GM13976 (cell line): ENCODE results near the gene NLRX1.
"Not testable (repeated sequence)": the region's sequence is repeated elsewhere in the genome, so short reads cannot be mapped to it uniquely, and the experiment has no call there.

ENCODE experiments used
- DNase-seq: peaks from one replicate; pipeline ENCODE4 v3.0.0; 2012; ENCODE audit warnings: low spot score
- CTCF ChIP-seq: IDR thresholded peaks from 2 replicates; pipeline ENCODE4 v1.5.1; 2012; ENCODE audit warnings: borderline replicate concordance, mild to moderate bottlenecking; ENCODE audit not compliant: insufficient read depth; ENCODE audit errors: extremely low read depth, missing control alignments, control extremely low read depth
- in situ Hi-C: fragments of 300-500 bp; cut with MboI; formaldehyde crosslinking; loops from one replicate; pipeline ENCODE4 v1.12.0; 2022; ENCODE audit warnings: low sequenced_read_pairs, mixed read lengths, inconsistent platforms; ENCODE audit not compliant: unreplicated experiment

The NLRX1 gene

GRCh38 chr11:119222891-119223290 lies 54.4 kb downstream of the NLRX1 start:
- no peak for DNase-seq
- no peak for TF ChIP-seq CTCF
- in situ Hi-C loops: no loop called here

GRCh38 chr11:119223856-119224255 lies 55.3 kb downstream of the NLRX1 start:
- in situ Hi-C loops: no loop called here
- DNase-seq: no peak
- TF ChIP-seq CTCF: no peak

- DNase-seq, in situ Hi-C loops: not testable (repeated sequence)
These were observed 60.2 kb downstream of the NLRX1 start for GRCh38 chr11:119228535-119229287.

GRCh38 chr11:119229288-119229672 lies 60.8 kb downstream of the NLRX1 start:
- TF ChIP-seq CTCF: no peak
- in situ Hi-C loops: no loop called here
- no peak for DNase-seq

GRCh38 chr11:119229741-119230140 lies 61.2 kb downstream of the NLRX1 start:
- no peak for TF ChIP-seq CTCF
- no peak for DNase-seq
- in situ Hi-C loops: no loop called here
